ENCODE measurements around the gene TANC1.

DNA sequence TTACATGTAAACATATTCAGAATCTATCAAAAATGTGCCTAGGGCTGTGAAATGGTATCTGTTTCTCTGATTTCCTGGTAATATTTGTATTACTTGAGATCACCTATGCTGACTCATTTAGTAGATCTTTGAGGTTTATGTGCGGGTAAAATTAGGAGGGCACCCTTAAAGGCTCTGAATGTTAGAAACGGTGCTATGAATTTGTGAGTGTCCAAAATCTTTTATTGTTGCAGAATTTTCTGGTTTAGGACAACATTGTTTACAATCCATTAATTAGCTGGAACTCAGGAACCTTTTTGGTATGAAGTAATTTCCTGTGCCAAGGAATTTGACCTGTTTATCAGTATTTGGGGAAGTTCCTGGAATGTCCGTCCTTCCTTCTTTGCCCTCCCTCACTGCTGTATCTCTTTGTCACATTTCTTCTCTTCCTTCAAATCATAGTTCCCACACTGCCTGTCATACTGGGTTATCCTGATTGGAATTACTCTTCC lies 130.5 kb downstream of the TANC1 start:
- no peak for TF ChIP-seq CTCF (IDR thresholded peaks at IDR 0.05)
- no peak for TF ChIP-seq ZFX (IDR thresholded peaks at IDR 0.05; ENCODE audit: borderline replicate concordance)
